HG03439 (cell line): ENCODE data around the gene OR52E4.

Experiments
- ATAC-seq: cut with Tn5 transposase; IDR thresholded peaks from one replicate; pipeline ENCODE4 v1.9.1; 2021; ENCODE audit warnings: mild to moderate bottlenecking, moderate library complexity; ENCODE audit not compliant: unreplicated experiment

OR52E4 gene

DNA sequence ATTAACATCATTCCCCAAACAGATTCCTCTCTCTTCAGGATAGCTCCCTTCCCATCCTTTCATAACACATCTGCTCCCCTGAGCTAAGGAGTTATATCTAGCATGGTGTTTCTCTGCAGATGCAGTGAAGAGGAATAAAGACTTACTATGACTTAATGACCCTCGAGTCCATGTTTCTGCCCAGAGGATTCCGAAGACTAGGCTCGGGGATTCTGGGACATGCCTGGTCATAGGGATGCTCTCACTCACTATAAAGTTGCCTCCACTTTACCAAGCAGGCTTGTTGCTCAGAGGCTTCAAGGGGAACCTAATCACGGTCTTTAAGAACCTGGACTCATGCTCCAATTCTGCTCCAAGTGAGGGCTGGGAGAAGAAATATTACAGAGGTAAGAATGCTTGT lies at the start of gene OR52E4:
OR52E4 (plus strand) TSS at position 301 of the 400 bp plus-strand sequence. CDS start 3,664 bp downstream, outside the sequence.
- no peak for ATAC-seq

DNA sequence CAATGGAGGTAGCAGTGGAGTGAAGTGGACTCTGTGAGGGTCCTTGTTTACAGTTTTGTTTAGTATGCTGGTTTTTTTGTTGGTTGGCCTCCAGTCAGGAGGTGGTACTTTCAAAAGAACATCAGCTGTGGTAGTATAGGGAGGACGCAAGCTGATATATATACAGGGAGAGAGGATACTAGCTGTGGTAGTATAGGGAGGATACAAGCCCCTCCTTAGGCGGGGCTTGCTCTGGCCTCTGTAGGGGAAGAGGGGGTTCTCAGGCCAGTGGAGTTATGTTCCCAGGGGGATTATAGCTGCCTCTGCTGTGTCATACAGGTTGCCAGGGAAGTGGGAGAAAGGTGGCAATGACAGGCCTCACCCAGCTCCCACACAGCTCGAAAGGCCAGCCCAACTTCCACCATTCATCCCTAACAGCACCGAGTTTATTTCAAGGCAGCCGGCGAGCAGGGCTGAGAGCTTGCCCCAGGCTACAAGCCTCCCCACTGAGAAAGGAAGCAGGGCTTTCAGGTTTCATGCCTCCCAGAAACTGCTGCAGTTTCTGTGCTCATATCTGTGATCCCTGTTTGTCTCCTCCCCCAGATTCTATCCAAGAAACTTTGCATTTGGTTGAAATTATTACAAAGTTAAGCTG lies 49.1 kb upstream of the OR52E4 start:
- no peak for ATAC-seq

DNA sequence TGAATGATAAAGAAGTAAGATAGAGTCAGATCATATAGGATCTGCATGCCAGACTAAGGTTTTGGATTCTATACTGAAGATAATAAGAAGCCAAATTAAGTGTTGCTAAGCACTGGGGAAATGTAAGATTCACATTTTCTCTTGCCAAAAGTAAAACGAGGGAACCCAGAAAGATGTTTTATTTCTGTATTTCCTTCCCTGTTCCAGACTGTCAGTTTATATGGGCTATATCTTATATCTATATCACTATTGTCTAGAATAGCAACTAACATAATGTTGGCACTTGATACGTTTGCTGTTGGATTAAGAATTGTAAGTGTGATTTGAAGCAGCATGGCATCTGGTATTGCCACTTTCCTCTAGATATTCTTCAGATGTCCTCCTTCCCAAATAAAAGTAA lies 47.0 kb upstream of the OR52E4 start:
- ATAC-seq: no peak

DNA sequence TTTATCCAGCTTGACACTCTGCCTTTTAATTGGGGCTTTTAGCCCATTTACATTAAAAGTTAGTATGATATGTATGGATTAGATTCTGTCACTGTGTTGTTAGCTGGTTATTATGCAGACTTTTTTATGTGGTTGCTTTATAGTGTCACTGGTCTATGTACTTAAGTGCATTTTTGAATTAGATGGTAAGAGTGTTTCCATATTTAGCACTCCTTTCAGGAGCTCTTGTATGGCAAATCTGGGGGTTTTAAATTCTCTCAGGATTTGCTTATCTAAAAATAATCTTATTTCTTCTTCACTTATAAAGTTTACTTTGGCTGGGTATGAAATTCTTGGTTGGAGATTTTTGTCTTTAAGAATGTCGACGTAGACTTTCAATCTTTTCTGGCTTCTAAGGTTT lies 42.7 kb upstream of the OR52E4 start:
- no peak for ATAC-seq

DNA sequence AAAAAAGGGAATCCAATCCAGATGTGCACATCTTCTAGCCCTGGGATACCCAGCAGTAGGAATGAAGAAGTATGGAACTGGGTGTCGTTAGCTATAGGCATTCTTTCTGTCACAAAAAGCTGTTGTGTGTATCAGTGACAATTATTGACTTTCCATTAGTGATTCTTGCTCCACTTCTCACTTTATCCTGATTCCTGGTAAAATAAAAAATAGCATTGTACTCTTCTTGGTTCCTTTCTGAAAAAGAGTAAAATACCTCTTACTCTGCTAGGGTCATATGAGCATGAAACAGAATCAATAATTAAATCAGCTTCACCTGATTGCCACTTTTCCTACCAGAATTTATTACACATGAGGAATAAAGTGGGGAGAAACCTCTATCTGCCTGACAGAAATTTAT lies 38.6 kb upstream of the OR52E4 start, which contains the start of gene OR52E6:
OR52E6 (minus strand) TSS at position 101 of the 400 bp plus-strand sequence; CDS start at position 101, 0 bp downstream.
- no peak for ATAC-seq

DNA sequence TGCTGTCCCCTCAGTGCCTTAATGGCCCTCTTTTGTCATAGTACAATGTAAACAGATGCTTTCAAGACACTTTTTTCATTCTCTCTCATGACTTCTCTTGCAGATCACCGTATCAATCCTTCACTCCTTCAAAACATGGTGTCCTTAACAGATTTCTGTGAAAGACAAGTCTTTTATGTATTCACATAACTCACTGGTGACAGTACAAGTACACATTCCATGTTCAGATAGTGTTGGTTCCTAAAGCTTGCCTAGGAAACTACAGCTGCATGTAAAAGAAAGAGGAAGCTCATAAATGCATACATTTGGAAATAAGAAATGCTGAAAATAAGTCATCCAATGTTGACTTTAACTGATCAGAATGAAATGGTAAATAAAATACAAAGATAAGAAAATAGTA lies 33.7 kb upstream of the OR52E4 start:
- ATAC-seq: no peak

DNA sequence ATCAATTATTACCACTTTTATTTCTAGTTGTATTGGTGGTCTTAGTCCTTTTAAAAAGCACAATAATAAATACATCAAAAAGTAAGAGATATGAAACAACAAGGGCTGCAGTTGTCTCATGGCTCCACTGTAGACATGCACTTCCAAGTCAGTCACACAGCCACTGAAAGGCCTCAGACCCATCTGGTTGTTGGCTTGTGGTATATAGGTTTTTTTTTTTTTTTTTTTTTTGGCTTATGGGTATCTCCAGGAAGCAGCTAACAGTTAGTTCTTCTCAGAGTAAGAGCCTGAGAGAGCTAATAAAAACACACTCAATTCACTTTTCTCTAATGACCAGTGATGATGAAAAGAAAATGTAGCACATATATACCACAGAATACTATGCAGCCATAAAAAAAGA lies 32.7 kb upstream of the OR52E4 start:
- no peak for ATAC-seq

DNA sequence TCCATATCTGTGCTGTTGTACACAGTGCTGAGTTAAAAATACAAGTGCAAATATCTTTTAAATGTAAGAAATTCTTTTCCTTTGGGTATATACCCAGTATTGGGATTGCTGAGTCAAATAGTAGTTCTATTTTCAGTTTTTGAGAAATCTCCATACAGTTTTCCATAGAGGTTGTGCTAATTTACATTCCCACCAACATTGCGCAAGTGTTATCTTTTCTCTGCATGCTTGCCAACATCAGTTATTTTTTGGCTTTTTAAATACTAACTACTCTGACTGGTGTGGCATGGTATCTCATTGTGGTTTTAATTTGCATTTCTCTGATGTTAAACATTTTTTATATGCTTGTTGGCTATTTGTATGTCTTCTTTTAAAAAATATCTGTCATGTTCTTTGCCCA lies 29.4 kb upstream of the OR52E4 start:
- no peak for ATAC-seq

DNA sequence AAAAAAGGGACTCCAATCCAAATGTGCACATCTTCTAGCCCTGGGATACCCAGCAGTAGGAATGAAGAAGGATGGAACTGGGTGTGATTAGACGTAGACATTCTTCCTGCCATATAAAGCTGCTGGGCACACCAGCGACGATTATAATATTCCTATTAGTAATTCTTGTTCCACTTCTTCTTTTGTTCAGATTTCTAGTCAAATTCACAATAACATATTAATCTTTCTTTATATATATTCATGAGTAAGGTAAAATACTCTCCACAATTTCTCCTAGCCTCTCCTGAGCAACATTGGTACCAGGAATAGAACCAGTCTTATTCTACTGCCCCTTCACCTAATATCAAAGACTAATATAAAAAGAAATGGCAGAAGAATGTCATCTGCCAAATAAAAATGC lies 22.8 kb upstream of the OR52E4 start, which contains the start of gene OR52E8:
OR52E8 (minus strand) TSS at position 101 of the 400 bp plus-strand sequence; CDS start at position 101, 0 bp downstream.
- ATAC-seq: no peak

DNA sequence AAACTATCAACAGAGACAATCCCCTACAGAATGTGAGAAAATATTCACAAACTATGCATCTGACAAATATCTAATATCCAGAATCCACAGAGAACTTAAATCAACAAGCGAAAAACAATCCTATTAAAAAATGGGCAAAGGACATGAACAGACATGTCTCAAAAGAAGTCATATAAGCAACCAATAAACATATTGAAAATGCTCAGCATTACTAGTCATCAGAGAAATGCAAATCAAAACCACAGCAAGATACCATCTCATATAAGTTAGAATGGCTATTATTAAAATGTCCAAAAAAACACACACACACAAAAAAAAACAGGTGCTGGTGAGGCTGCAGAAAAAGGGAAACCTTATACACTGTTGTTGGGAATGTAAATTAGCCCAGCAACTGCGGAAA lies 14.6 kb upstream of the OR52E4 start:
- no peak for ATAC-seq

DNA sequence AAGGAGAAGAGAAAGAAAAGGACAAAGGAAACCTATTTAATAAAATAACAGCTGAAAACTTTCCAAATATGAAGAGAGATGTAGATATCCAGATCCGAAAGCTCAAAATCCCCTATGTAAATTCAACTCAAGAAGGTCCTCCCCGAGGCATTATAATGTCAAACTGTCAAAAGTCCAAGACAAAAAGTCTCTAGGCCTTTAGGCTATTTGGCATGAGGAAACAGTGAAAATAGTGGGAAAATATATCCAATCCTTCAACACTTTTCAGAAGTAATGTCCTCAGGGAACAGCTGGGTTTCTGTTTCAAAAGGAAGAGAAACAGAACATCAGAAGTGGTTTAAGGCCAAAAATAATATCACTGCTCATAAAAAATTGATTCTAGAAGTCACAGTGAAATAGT lies 1.9 kb upstream of the OR52E4 start:
- ATAC-seq: no peak

DNA sequence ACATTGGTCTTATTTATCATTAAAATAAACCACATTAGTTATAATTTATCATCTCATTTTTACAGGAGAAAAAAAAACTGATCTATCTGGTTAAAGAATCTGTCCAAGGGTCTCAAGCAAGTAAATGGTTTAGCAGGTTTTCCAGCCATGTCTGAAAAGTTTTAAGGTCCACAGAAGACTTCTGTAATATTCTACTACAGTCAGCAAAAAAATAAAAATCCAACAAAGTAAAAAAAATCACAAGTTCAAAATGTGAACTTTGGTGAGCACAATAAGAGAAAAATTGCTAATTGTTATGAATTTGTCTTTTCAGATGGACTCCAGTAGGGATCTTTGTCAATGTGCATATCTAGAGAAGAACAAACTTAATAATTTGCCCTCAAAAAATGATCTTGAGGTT lies 1.3 kb downstream of the OR52E4 start:
- no peak for ATAC-seq

DNA sequence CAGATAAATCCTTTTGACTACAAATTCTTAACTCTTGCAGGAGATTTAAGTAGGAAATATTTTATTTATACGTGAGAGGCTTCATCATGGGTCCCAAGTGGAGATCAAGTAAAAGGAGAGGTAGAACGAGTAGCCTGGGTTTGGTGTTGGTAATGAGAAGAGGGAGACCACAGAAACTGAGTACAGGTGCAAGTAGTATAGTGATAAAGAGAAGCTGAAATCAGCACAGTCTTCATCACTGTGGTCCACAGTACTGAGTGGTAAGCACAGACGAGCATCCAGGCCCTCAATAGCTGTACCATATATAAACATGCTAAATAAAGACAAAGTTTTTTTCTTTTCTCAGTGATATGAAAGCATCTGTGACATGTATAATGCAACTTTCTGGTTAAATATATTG lies 6.7 kb downstream of the OR52E4 start:
- ATAC-seq: no peak

DNA sequence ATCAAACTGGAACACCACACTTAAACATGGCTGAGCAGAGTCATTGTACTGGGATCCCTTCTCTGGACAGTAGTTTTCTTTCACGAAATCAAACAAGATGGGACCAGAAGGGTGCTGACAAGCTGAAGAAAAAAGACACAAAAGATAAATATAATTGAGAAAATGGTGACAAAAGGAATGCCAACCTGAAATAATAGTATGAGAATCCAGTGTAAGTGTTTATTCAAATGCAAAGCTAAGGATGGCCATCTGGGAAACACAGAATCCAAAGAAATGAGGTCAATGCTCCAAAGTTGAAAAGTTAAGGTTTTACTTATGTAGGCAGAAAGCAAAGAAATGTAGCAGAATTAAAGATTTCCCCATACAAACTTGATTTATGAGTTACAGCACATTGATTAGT lies 7.2 kb downstream of the OR52E4 start:
- ATAC-seq: no peak

DNA sequence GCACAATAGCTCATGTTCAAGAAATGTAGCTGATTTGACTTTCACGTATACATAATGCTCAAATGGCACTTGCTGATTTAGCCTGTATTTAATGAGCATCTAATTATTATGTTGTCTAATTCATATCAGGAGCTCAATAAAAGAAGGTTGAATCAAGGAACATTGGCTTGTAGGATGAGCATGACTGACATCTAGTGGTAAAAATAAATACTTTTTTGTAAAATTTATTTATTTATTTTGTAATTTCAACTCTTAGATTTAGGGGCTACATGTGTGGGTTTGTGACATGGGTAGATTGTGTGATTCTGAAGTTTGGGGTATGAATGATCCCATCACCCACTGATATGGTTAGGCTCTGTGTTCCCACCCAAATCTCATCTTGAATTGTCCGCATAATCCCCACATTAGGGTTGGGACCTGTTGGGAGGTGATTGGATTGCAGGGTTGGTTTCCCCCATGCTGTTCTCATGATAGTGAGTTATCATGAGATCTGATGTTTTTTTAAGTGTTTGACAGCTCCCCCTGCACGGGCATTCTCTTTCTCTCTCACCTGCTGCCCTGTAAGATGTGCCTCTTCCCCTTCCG lies 10.9 kb downstream of the OR52E4 start:
- no peak for ATAC-seq

DNA sequence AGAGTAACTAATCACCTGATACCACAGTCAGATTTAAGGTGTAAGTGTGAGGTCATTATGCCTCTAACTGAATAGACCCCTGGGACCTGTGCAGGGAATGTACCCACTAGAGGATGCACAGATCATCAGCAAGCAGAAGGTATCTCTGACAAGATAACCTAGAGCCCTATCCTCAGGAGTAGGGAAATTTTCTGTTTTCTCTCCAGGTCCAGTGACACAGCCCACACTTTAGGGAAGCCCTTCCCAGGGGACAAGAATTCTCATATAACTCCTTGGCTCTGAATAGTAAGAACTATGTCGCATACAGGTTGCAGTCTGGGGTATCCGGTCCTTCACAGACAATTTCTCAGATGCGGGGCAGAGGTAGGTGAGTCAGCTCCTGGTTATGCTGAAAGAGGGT lies 12.5 kb downstream of the OR52E4 start, which contains the start of gene OR52E5:
OR52E5 (plus strand) TSS at position 301 of the 400 bp plus-strand sequence. CDS start 7,569 bp downstream, outside the sequence.
- no peak for ATAC-seq

DNA sequence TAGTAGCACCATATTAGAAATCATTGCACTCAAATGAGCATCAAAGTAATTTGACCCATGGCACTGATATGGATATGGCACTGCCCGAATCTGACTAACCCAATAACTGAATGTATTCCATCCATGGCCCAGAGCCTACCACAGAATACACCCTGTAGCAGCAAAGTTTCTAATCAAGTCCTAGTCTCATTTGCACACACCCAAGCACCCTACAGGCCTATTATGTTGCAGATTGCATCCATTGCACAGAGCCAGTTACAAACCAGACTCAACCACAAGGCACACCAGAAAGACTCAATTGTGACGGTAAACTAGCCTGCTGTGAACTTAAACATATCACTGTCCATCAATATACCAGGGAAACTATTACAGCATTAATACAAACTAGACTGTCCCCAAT lies 19.1 kb downstream of the OR52E4 start:
- no peak for ATAC-seq

DNA sequence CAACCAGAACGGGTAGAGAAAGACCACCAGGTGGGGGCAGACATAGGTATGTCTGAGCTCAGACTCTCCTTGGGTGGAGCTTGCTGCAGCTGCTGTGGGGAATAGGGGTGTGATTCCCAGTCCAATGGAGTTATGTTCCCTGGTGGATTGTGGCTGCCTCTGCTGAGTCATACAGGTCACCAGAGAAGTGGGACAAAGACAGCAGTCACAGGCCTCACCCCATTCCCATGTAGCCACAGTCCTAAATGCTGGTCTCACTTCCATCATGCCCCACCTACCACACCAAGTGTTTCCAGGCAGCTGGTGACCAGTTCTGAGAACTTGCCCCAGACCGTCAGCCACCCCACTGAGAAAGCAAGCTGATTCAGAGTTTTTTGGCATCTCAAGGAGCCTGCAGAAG lies 30.1 kb downstream of the OR52E4 start:
- ATAC-seq: no peak

DNA sequence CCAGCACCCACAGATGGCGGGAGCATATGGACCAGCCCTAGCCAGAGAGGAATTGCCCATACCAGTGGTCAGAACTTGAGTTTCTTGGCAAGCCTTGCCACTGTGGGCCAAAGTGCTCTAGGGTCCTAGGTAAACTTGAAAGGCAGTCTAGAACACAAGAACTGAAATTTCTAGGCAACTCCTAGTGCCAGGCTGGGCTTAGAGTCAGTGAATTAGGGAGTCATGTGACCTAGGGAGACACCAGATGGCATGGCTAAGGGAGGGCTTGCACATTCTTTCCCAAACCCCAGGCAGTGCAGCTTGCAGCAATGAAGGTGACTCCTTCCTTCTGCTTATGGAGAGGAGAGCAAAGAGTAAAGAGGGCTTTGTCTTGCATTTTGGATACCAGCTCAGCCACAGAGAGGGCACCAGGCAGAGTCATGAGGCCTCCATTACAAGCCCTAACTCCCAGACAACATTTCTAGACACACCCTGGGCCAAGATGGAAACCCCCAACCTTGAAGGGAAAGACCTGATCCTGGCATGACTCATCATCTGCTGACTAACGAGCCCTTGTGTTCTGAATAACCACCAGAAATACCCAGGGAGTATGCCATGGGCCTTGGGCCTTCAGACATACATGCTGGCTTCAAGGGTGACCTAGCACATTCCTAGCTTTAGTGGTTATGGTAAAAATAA lies 42.5 kb downstream of the OR52E4 start:
- ATAC-seq: peak; percentile 79

DNA sequence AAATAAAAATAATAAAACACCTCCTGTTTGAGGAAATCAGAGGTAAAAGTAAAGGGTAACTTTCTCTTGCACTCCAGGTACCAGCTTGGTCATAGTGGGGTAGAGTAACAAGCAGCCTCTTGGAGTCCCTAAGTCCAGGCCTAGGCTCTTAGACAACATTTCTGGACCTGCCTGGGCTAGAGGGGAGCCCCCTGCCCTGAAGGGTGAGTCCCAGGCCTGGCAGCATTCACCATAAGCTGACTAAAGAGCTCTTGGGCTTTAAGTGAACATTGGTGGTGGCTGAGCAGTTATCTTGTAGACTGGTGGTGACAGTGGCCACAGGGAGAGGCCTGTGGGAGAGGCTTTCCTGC lies 43.0 kb downstream of the OR52E4 start:
- peak; percentile 61 for ATAC-seq

DNA sequence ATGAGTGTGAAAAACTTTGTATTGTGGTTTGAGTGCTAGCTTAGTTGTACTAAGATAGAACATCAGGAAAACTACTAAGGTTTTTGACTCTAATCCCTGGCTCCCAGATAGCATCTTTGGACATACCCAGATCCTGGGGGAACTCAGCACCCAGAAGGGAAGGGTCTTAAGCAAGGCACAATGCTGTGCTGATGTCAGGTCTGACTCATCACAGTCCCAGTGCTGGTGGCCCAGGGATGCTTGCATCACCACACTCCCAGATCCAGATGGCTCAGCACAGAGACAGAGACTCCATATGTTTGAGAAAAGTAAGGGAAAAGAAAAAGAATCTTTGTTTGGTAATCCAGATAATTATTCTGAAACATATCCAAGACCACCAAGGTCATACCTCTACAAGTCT lies 43.4 kb downstream of the OR52E4 start:
- peak; percentile 25 for ATAC-seq

DNA sequence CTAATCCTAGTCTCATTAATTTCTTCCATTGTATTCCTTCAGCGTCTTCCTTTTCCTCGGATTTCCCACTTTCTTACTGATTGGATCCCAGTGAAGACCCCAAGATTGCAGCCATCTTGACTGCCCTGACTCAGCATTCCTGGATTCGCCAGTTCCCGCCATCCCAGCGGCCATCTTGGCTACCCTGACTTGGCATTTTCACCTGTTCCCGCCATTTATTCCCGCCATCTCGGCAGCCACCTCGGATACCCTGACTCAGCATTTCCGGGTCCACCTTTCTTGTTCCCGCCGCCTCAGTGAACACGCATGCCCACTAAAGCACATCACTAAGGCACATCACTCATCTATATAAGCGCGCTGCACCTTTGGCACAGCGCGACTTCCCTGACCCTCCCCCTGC lies 47.8 kb downstream of the OR52E4 start:
- no peak for ATAC-seq
